ENCODE results near the gene CDKAL1.

DNA sequence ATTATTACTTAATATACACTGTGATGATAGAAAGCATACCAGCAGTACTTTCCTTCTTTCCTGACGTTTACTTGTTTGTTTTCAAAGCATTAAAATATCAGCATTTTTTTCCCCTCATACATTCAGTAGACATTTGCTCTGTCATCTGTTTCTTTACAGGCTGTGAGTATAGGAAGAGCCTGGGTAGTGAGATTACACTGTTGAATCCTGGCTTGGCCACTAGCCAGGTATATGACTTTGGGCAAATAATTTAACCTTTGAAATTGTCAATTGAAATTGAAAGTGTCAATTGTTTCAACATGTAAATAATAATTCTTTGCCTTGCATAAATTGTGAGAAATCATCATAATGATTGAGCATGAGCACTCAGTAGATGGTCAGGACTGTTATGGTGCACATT lies 336.2 kb downstream of the CDKAL1 start:
- TF ChIP-seq, protein P1, sequence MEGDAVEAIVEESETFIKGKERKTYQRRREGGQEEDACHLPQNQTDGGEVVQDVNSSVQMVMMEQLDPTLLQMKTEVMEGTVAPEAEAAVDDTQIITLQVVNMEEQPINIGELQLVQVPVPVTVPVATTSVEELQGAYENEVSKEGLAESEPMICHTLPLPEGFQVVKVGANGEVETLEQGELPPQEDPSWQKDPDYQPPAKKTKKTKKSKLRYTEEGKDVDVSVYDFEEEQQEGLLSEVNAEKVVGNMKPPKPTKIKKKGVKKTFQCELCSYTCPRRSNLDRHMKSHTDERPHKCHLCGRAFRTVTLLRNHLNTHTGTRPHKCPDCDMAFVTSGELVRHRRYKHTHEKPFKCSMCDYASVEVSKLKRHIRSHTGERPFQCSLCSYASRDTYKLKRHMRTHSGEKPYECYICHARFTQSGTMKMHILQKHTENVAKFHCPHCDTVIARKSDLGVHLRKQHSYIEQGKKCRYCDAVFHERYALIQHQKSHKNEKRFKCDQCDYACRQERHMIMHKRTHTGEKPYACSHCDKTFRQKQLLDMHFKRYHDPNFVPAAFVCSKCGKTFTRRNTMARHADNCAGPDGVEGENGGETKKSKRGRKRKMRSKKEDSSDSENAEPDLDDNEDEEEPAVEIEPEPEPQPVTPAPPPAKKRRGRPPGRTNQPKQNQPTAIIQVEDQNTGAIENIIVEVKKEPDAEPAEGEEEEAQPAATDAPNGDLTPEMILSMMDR (IDR thresholded peaks at IDR 0.05): no peak
- TF ChIP-seq POLR2AphosphoS5 (IDR thresholded peaks at IDR 0.05): no peak
- TF ChIP-seq EP300 (IDR thresholded peaks at IDR 0.05): no peak
